CD4-positive, alpha-beta T cell treated with Interleukin-2 at 100 ng/mL for 4 hours (primary cell): ENCODE data around the gene USP3.
"Not testable (repeated sequence)": the region's sequence is repeated elsewhere in the genome, so short reads cannot be mapped to it uniquely, and the experiment has no call there.

Experiments used
- DNase-seq: peaks from one replicate; pipeline ENCODE4 v3.0.0-alpha.2; 2020; ENCODE audit warnings: low spot score

Gene USP3

GRCh38 chr15:63513728-63514127, 9.3 kb downstream of the USP3 start:
- DNase-seq = no peak

- no peak for DNase-seq
Observed at GRCh38 chr15:63514531-63514943, 10.1 kb downstream of the USP3 start.

- no peak for DNase-seq
Observed at GRCh38 chr15:63517202-63517601, 12.8 kb downstream of the USP3 start.

GRCh38 chr15:63517628-63518027, 13.2 kb downstream of the USP3 start:
- DNase-seq = no peak

- DNase-seq = no peak
Observed at GRCh38 chr15:63519041-63519440, 14.6 kb downstream of the USP3 start.

GRCh38 chr15:63519548-63520178, 15.3 kb downstream of the USP3 start:
- no peak for DNase-seq

- DNase-seq = not testable (repeated sequence)
Observed at GRCh38 chr15:63520462-63520861, 16.1 kb downstream of the USP3 start.

- DNase-seq = no peak
Observed at GRCh38 chr15:63522225-63522578, 17.8 kb downstream of the USP3 start.

- DNase-seq = no peak
Observed at GRCh38 chr15:63523306-63523990, 19.1 kb downstream of the USP3 start.

- no peak for DNase-seq
Observed at GRCh38 chr15:63524316-63525015, 20.1 kb downstream of the USP3 start.

GRCh38 chr15:63526401-63526800, 22.0 kb downstream of the USP3 start:
- DNase-seq = no peak

GRCh38 chr15:63528138-63528659, 23.8 kb downstream of the USP3 start:
- no peak for DNase-seq

GRCh38 chr15:63530235-63530634, 25.8 kb downstream of the USP3 start:
- no peak for DNase-seq

- no peak for DNase-seq
Observed at GRCh38 chr15:63530752-63531299, 26.4 kb downstream of the USP3 start.

GRCh38 chr15:63531586-63531985, 27.2 kb downstream of the USP3 start:
- no peak for DNase-seq

GRCh38 chr15:63532307-63532744, 27.9 kb downstream of the USP3 start:
- no peak for DNase-seq

GRCh38 chr15:63534888-63535287, 30.5 kb downstream of the USP3 start:
- DNase-seq = not testable (repeated sequence)

- no peak for DNase-seq
Observed at GRCh38 chr15:63535689-63536088, 31.3 kb downstream of the USP3 start.

- no peak for DNase-seq
Observed at GRCh38 chr15:63538876-63539275, 34.5 kb downstream of the USP3 start.

GRCh38 chr15:63539521-63539920, 35.1 kb downstream of the USP3 start:
- no peak for DNase-seq

GRCh38 chr15:63539998-63540397, 35.6 kb downstream of the USP3 start:
- no peak for DNase-seq

- DNase-seq = no peak
Observed at GRCh38 chr15:63540449-63540848, 36.1 kb downstream of the USP3 start.
